GM12892 (cell line): Measurements from ENCODE around the gene DAZAP1.

Experiments
- DNase-seq: peaks from one replicate; pipeline ENCODE4 v3.0.0; 2011; ENCODE audit not compliant: insufficient read length
- FAIRE-seq: peaks from 2 replicates; lab custom pipeline; 2011; peaks lifted over from hg19 to GRCh38; lab: Jason Lieb, UNC
- POLR2A ChIP-seq: IDR thresholded peaks from 2 replicates; pipeline ENCODE4 v1.6.1; 2011; ENCODE audit warnings: low read depth, low read length, control low read depth
- POLR2AphosphoS5 ChIP-seq: IDR thresholded peaks from 2 replicates; pipeline ENCODE4 v1.6.1; 2011; ENCODE audit warnings: low read depth, low read length, control low read depth
- TAF1 ChIP-seq: IDR thresholded peaks from 2 replicates; pipeline ENCODE4 v1.6.1; 2011; ENCODE audit warnings: low read depth, mild to moderate bottlenecking, control low read depth, low read length, borderline replicate concordance

DAZAP1 gene

GRCh38 chr19:1460033-1460995, 52.9 kb downstream of the DAZAP1 start:
- no peak for DNase-seq
- TF ChIP-seq TAF1 = no peak
- FAIRE-seq = no peak

GRCh38 chr19:1461862-1462261, 54.5 kb downstream of the DAZAP1 start:
- FAIRE-seq (no peak), DNase-seq (no peak)
- TF ChIP-seq POLR2AphosphoS5 (no peak), POLR2A (no peak), TAF1 (no peak)

- no peak for FAIRE-seq
- no peak for DNase-seq
- TF ChIP-seq POLR2AphosphoS5 = no peak
- TF ChIP-seq POLR2A = no peak
- TF ChIP-seq TAF1 = no peak
These were observed 58.0 kb downstream of the DAZAP1 start for GRCh38 chr19:1465191-1466016.

GRCh38 chr19:1466018-1466460, 58.7 kb downstream of the DAZAP1 start:
- FAIRE-seq (no peak), DNase-seq (no peak)
- TF ChIP-seq POLR2A (no peak), POLR2AphosphoS5 (no peak), TAF1 (no peak)

GRCh38 chr19:1466461-1467214, 59.3 kb downstream of the DAZAP1 start:
- DNase-seq (no peak), FAIRE-seq (no peak)
- no peak for TF ChIP-seq TAF1
- no peak for TF ChIP-seq POLR2A
- TF ChIP-seq POLR2AphosphoS5 = no peak

GRCh38 chr19:1467215-1467489, 59.8 kb downstream of the DAZAP1 start:
- FAIRE-seq = no peak
- DNase-seq = no peak
- TF ChIP-seq POLR2AphosphoS5 (no peak), TAF1 (no peak), POLR2A (no peak)

- FAIRE-seq (no peak), DNase-seq (no peak)
- no peak for TF ChIP-seq POLR2AphosphoS5
- TF ChIP-seq POLR2A = no peak
- no peak for TF ChIP-seq TAF1
These were observed 60.3 kb downstream of the DAZAP1 start for GRCh38 chr19:1467490-1468273.

GRCh38 chr19:1468274-1468820, 61.0 kb downstream of the DAZAP1 start:
- DNase-seq (no peak), FAIRE-seq (no peak)
- TF ChIP-seq TAF1 = no peak
- TF ChIP-seq POLR2A = no peak
- TF ChIP-seq POLR2AphosphoS5 = no peak

GRCh38 chr19:1468821-1469254, 61.5 kb downstream of the DAZAP1 start:
- TF ChIP-seq POLR2A (no peak), POLR2AphosphoS5 (no peak), TAF1 (no peak)
- FAIRE-seq (no peak), DNase-seq (no peak)
